ENCODE data around the gene PRKCD. TPM values are rescaled to one million over a fixed set of nuclear protein-coding genes. Genes with fewer than 3 reads are reported as not detected.
A peak's percentile ranks its signal among the peaks of the same experiment; 100 is the strongest.

Gene PRKCD
- total and polyA plus RNA-seq, 9 of the 15 experiments (the other 6 are each of a cell fraction or from before 2014, with no cell fraction given), result 2.5 to 19.5 (median 6.1) TPM

DNA sequence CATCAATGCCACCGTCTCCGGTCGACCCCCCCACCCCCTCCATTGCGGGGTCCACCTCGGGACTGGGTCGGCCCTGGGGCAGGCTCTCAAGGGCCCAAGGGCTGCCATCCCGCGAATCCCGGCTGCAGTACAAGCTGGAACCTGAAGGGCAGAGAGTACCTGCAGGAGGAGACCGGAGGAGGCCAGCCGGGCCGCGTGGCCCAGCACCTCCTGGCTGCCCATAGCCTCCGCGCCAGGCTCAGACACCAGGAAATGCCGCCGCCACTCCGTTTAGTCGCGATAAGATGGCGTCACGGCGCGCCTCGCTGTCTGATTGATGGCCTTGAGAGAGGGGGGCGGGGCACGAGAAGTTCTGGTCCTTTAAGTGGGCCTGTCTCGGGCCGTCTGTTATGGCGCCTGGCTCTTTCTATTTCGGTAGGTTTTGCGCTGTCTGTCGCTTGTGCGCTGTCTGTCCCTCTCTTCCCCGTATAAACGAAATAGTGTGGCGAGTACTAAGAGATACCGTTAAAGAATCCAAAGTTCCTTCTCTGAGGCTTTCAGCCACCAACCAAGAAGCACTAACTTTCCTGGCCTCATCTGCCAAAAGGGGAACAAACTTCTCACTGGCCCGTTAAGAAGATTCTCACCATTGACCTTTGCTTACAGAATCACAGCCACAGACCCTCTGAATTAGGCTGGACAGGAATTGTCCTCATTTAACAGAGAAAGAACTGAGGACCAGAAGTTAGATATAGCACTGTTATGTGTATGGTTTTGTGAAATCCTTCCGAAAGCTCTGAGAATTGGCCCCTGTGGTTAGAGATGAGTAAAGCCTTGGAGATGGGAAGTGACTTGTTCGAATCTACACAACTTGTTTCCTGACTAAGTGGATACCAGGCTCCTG lies 30.6 kb upstream of the PRKCD start, which contains the start of gene RFT1 (continued):
- TF ChIP-seq, protein P1, sequence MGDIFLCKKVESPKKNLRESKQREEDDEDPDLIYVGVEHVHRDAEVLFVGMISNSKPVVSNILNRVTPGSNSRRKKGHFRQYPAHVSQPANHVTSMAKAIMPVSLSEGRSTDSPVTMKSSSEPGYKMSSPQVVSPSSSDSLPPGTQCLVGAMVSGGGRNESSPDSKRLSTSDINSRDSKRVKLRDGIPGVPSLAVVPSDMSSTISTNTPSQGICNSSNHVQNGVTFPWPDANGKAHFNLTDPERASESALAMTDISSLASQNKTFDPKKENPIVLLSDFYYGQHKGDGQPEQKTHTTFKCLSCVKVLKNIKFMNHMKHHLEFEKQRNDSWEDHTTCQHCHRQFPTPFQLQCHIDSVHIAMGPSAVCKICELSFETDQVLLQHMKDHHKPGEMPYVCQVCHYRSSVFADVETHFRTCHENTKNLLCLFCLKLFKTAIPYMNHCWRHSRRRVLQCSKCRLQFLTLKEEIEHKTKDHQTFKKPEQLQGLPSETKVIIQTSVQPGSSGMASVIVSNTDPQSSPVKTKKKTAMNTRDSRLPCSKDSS (IDR thresholded peaks at IDR 0.05; ENCODE audit: low read depth, partially characterized antibody), result no peak
- TF ChIP-seq KAT7 (CRISPR knock-in tag; IDR thresholded peaks at IDR 0.05; ENCODE audit: borderline replicate concordance) (peak; percentile 31; the same call in 1 of the 2 replicates), ZEB2 (IDR thresholded peaks at IDR 0.05) (no peak), NCOA2 (IDR thresholded peaks at IDR 0.05; ENCODE audit: partially characterized antibody in 2 of 2) (no peak), SRSF3 (IDR thresholded peaks at IDR 0.05; ENCODE audit: insufficient read depth, low read length) (no peak), PTRF (tag; IDR thresholded peaks at IDR 0.05) (no peak), XRCC3 (IDR thresholded peaks at IDR 0.05) (no peak), ARID1B (IDR thresholded peaks at IDR 0.05) (no peak), BHLHE40 (IDR thresholded peaks at IDR 0.05; ENCODE audit: low read length) (no peak), ELF1 (tag; IDR thresholded peaks at IDR 0.05) (peak; percentile 95), CSDE1 (IDR thresholded peaks at IDR 0.05) (peak in 1 of 2 experiments; percentile 27; a peak in 1 of 4 replicates), KLF1 (tag; IDR thresholded peaks at IDR 0.05) (no peak), NFE2L1 (tag; IDR thresholded peaks at IDR 0.05; ENCODE audit: borderline replicate concordance, low read depth) (no peak), MYNN (IDR thresholded peaks at IDR 0.05) (no peak), MYNN (CRISPR knock-in tag; IDR thresholded peaks at IDR 0.05) (no peak), ETV5 (CRISPR knock-in tag; IDR thresholded peaks at IDR 0.05; ENCODE audit: low read depth) (no peak)
- TF ChIP-seq, protein P2, sequence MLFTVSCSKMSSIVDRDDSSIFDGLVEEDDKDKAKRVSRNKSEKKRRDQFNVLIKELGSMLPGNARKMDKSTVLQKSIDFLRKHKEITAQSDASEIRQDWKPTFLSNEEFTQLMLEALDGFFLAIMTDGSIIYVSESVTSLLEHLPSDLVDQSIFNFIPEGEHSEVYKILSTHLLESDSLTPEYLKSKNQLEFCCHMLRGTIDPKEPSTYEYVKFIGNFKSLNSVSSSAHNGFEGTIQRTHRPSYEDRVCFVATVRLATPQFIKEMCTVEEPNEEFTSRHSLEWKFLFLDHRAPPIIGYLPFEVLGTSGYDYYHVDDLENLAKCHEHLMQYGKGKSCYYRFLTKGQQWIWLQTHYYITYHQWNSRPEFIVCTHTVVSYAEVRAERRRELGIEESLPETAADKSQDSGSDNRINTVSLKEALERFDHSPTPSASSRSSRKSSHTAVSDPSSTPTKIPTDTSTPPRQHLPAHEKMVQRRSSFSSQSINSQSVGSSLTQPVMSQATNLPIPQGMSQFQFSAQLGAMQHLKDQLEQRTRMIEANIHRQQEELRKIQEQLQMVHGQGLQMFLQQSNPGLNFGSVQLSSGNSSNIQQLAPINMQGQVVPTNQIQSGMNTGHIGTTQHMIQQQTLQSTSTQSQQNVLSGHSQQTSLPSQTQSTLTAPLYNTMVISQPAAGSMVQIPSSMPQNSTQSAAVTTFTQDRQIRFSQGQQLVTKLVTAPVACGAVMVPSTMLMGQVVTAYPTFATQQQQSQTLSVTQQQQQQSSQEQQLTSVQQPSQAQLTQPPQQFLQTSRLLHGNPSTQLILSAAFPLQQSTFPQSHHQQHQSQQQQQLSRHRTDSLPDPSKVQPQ (CRISPR knock-in tag; IDR thresholded peaks at IDR 0.05; ENCODE audit: borderline replicate concordance), result no peak
- TF ChIP-seq, protein P3, sequence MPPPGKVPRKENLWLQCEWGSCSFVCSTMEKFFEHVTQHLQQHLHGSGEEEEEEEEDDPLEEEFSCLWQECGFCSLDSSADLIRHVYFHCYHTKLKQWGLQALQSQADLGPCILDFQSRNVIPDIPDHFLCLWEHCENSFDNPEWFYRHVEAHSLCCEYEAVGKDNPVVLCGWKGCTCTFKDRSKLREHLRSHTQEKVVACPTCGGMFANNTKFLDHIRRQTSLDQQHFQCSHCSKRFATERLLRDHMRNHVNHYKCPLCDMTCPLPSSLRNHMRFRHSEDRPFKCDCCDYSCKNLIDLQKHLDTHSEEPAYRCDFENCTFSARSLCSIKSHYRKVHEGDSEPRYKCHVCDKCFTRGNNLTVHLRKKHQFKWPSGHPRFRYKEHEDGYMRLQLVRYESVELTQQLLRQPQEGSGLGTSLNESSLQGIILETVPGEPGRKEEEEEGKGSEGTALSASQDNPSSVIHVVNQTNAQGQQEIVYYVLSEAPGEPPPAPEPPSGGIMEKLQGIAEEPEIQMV (tag; conservative IDR thresholded peaks at IDR 0.05; ENCODE audit: low read depth), result no peak
- TF ChIP-seq, protein P4, sequence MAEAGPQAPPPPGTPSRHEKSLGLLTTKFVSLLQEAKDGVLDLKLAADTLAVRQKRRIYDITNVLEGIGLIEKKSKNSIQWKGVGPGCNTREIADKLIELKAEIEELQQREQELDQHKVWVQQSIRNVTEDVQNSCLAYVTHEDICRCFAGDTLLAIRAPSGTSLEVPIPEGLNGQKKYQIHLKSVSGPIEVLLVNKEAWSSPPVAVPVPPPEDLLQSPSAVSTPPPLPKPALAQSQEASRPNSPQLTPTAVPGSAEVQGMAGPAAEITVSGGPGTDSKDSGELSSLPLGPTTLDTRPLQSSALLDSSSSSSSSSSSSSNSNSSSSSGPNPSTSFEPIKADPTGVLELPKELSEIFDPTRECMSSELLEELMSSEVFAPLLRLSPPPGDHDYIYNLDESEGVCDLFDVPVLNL (CRISPR knock-in tag; IDR thresholded peaks at IDR 0.05; ENCODE audit: low read depth), result no peak
- TF ChIP-seq, protein P5, sequence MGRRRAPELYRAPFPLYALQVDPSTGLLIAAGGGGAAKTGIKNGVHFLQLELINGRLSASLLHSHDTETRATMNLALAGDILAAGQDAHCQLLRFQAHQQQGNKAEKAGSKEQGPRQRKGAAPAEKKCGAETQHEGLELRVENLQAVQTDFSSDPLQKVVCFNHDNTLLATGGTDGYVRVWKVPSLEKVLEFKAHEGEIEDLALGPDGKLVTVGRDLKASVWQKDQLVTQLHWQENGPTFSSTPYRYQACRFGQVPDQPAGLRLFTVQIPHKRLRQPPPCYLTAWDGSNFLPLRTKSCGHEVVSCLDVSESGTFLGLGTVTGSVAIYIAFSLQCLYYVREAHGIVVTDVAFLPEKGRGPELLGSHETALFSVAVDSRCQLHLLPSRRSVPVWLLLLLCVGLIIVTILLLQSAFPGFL (CRISPR knock-in tag; IDR thresholded peaks at IDR 0.05), result no peak; the same call in 1 of the 2 replicates
